PC-3 (cell line): Measurements from ENCODE around the gene APOBEC3C. TPM values are rescaled to one million over a fixed set of nuclear protein-coding genes. Genes with fewer than 3 reads are reported as not detected.
"Not testable (repeated sequence)": the region's sequence is repeated elsewhere in the genome, so short reads cannot be mapped to it uniquely, and the experiment has no call there.

Source experiments
- ATAC-seq: fragments of 200-7000 bp; cut with Tn5 transposase; 2 replicates; pipeline ENCODE4 v1.9.1; 2020; ENCODE audit warnings: mild to moderate bottlenecking, moderate library complexity
- BruUV-seq: library from RNA; stranded (reverse); fragments of 400-500 nt; replicated peaks from 2 replicates; lab custom pipeline; 2021; lab: Mats Ljungman, UMichigan
- CTCF ChIA-PET: fragments of 300-600 bp; sonication (Branson Sonifier 250); formaldehyde crosslinking; loops from one replicate; lab custom pipeline; 2022; ENCODE audit warnings: antibody characterized with exemption; lab: Charles Lee
- POLR2A ChIA-PET: fragments of 300-600 bp; sonication (Branson Sonifier 250); formaldehyde crosslinking; loops from one replicate; lab custom pipeline; 2022; ENCODE audit warnings: antibody characterized with exemption; ENCODE audit not compliant: unreplicated experiment; lab: Charles Lee
- DNase-seq: peaks from one replicate; pipeline ENCODE4 v3.0.0-alpha.2; 2015
- H2AFZ ChIP-seq: fragments of 300-600 bp; sonication (generic); 2 replicates; pipeline ENCODE4 v1.6.0; 2016; ENCODE audit warnings: antibody characterized with exemption, low read length
- H3F3A ChIP-seq: fragments of 300-600 bp; sonication (generic); one replicate; pipeline ENCODE4 v1.6.0; 2017; ENCODE audit warnings: antibody characterized with exemption, low read length, control low read depth, mild to moderate bottlenecking; ENCODE audit not compliant: unreplicated experiment
- H3K27ac ChIP-seq: fragments of 300-600 bp; sonication (generic); 2 replicates; pipeline ENCODE4 v1.5.1; 2016; ENCODE audit warnings: mild to moderate bottlenecking, low read length
- H3K27me3 ChIP-seq: fragments of 300-600 bp; sonication (generic); 2 replicates; pipeline ENCODE4 v1.6.1; 2016; ENCODE audit warnings: low read length, mixed read lengths
- H3K36me3 ChIP-seq: fragments of 300-600 bp; sonication (generic); 2 replicates; pipeline ENCODE4 v1.6.1; 2016; ENCODE audit warnings: low read depth, mixed run types, low read length, mixed read lengths
- H3K4me1 ChIP-seq: fragments of 300-600 bp; sonication (generic); 2 replicates; pipeline ENCODE4 v1.5.1; 2016; ENCODE audit warnings: low read length; ENCODE audit not compliant: insufficient read depth
- H3K4me2 ChIP-seq: fragments of 300-600 bp; sonication (generic); 2 replicates; pipeline ENCODE4 v1.6.0; 2016; ENCODE audit warnings: low read length
- H3K4me3 ChIP-seq: fragments of 300-600 bp; sonication (generic); 2 replicates; pipeline ENCODE4 v1.5.1; 2016; ENCODE audit warnings: mild to moderate bottlenecking, low read length, mixed read lengths
- H3K79me2 ChIP-seq: fragments of 300-600 bp; sonication (generic); 2 replicates; pipeline ENCODE4 v1.6.1; 2017; ENCODE audit warnings: low read length, mixed read lengths
- H3K9ac ChIP-seq: fragments of 300-600 bp; sonication (generic); 2 replicates; pipeline ENCODE4 v1.6.0; 2016; ENCODE audit warnings: mild to moderate bottlenecking, low read length
- H3K9me2 ChIP-seq: fragments of 300-600 bp; sonication (generic); replicated peaks from 2 replicates; pipeline ENCODE4 v1.6.1; 2016; ENCODE audit warnings: mixed run types, low read length, mixed read lengths
- H3K9me3 ChIP-seq: fragments of 300-600 bp; sonication (generic); 2 replicates; pipeline ENCODE4 v1.6.1; 2016; ENCODE audit warnings: low read length, mixed read lengths
- H4K20me1 ChIP-seq: fragments of 300-600 bp; sonication (generic); 2 replicates; pipeline ENCODE4 v1.6.1; 2016; ENCODE audit warnings: low read length, mixed read lengths
- EZH2 ChIP-seq: fragments of 300-600 bp; sonication (generic); IDR thresholded peaks from one replicate; pipeline ENCODE4 v1.6.1; 2017; ENCODE audit warnings: antibody characterized with exemption, mild to moderate bottlenecking, low read length; ENCODE audit not compliant: unreplicated experiment
- EZH2phosphoT487 ChIP-seq: fragments of 300-600 bp; sonication (generic); IDR thresholded peaks from 2 replicates; pipeline ENCODE4 v1.6.1; 2018; ENCODE audit warnings: mild to moderate bottlenecking, antibody characterized with exemption, low read length, borderline replicate concordance
- intact Hi-C: fragments of 100-400 bp; cut with micrococcal nuclease; formaldehyde crosslinking; loops from 2 replicates; pipeline ENCODE4 v1.9.0; 2023
- total RNA-seq: library from RNA; depleted of rRNA; stranded (reverse); fragments of >200 nt; gene quantifications from 2 replicates; pipeline ENCODE4 v1.2.3, GENCODE V29; 2014
- TF ChIP-seq, protein P1 (sequence below): fragments of 300-600 bp; sonication (generic); conservative IDR thresholded peaks from 2 replicates; pipeline ENCODE4 v1.5.1; 2017; ENCODE audit warnings: antibody characterized with exemption, low read depth, mild to moderate bottlenecking, low read length

APOBEC3C gene
- total RNA-seq, 1 experiment from 2014 or later: 35.5 TPM

DNA sequence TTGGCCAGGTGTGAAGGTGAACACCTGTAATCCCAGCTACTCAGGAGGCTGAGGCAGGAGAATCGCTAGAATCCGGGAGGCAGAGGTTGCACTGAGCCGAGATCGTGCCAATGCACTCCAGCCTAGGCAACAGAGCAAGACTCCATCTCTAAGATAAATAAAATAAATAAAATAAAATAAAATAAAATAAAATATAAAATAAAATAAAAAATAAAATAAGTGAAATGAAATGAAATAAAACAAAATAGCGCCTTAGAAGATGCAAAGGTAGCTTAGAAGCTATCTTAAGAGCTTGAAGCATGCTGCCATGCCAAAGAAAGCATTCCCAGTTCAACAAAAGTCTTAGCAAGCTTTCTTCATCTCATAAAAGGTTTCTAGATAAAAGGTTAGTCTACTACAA lies 6.9 kb upstream of the APOBEC3C start:
- Histone ChIP-seq H3K27me3 (no peaks in the 10 kb centered on the region), H3K9me3 (no peaks in the 10 kb centered on the region), H3K9me2 (no peaks in the 10 kb centered on the region), H3F3A (no peaks in the 10 kb centered on the region), H3K79me2 (no peaks in the 10 kb centered on the region), H4K20me1 (no peaks in the 10 kb centered on the region), H2AFZ (no peak overlapping the region), H3K4me2 (no peak overlapping the region), H3K9ac (no peak overlapping the region), H3K4me3 (no peak overlapping the region), H3K4me1 (peaks cover 5% of the 10 kb centered on the region), H3K36me3 (no peaks in the 10 kb centered on the region), H3K27ac (no peak overlapping the region)
- no TSS peak for BruUV-seq
- POLR2A ChIA-PET: interaction anchor here (0.6 kb wide), 1 partner anchor 26 kb away, joined by 3 read pairs; no protein-coding TSS in a partner anchor
- intact Hi-C loops: loop anchor here (1.0 kb wide), 1 partner anchor 115 kb away; no protein-coding TSS in a partner anchor
- ATAC-seq: no peak
- TF ChIP-seq EZH2phosphoT487 (no peak), EZH2 (no peak)
- TF ChIP-seq, protein P1, sequence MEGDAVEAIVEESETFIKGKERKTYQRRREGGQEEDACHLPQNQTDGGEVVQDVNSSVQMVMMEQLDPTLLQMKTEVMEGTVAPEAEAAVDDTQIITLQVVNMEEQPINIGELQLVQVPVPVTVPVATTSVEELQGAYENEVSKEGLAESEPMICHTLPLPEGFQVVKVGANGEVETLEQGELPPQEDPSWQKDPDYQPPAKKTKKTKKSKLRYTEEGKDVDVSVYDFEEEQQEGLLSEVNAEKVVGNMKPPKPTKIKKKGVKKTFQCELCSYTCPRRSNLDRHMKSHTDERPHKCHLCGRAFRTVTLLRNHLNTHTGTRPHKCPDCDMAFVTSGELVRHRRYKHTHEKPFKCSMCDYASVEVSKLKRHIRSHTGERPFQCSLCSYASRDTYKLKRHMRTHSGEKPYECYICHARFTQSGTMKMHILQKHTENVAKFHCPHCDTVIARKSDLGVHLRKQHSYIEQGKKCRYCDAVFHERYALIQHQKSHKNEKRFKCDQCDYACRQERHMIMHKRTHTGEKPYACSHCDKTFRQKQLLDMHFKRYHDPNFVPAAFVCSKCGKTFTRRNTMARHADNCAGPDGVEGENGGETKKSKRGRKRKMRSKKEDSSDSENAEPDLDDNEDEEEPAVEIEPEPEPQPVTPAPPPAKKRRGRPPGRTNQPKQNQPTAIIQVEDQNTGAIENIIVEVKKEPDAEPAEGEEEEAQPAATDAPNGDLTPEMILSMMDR: no peak
- no peak for DNase-seq
- CTCF ChIA-PET: interaction anchor here (0.6 kb wide), 1 partner anchor 127 kb away, joined by 4 read pairs; no protein-coding TSS in a partner anchor

DNA sequence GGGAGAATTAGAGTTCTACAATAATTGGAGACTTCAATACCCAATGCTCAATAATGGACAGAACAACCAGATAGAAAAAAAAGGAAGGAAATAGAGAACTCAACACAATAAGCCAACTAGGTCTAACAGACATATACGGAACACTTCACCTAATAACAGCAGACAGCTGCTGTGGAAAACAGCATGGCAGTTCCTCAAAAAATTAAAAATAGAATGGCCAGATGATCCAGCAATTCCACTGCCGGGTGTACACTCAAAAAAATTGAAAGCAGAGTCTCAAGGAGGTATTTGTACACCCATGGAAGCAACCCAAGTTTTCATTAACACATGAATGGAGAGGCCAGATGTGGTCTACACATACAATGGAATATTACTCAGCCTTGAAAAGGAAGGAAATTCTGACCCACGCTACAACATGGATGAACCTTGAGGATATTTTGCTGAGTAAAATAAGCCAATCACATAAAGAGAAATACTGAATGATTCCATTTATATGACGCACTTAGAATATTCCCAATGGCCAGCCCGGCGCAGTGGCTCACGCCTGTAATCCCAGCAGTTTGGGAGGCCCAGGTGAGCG lies 5.7 kb upstream of the APOBEC3C start:
- H3K27me3 ChIP-seq, H3K4me2 ChIP-seq, H2AFZ ChIP-seq, POLR2A ChIA-PET, H3F3A ChIP-seq, H3K9ac ChIP-seq, H3K27ac ChIP-seq, intact Hi-C loops, CTCF ChIA-PET, H3K79me2 ChIP-seq, H4K20me1 ChIP-seq, H3K9me3 ChIP-seq, ATAC-seq, H3K36me3 ChIP-seq, H3K9me2 ChIP-seq, H3K4me3 ChIP-seq, DNase-seq, H3K4me1 ChIP-seq, BruUV-seq: not testable (repeated sequence)

DNA sequence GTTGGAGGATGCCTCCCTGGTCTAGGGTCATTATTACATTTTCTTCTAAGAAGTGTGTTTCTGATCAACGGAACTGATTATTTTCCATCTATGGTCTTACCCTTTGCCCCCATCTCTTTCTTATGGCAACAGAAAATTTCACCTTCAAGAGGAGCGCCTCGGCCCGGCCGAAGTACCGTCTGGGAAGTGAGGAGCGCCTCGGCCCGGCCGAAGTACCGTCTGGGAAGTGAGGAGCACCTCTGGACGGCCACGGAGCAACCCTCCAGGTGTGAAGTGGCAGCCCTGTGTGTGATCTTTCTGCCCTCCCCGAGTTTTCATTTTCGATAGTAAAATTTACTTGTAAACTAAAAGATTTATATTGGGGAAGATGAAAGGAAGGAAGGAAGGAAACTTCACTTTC lies 3.1 kb upstream of the APOBEC3C start:
- Histone ChIP-seq H3K4me2 (no peak overlapping the region), H3K4me1 (peaks cover 7% of the 10 kb centered on the region; the same call in 1 of the 2 replicates), H3F3A (no peaks in the 10 kb centered on the region), H3K27me3 (no peaks in the 10 kb centered on the region), H2AFZ (no peak overlapping the region), H3K9me2 (no peaks in the 10 kb centered on the region), H3K4me3 (no peak overlapping the region), H3K27ac (no peak overlapping the region), H3K36me3 (no peaks in the 10 kb centered on the region), H3K79me2 (peaks cover 19% of the 10 kb centered on the region), H4K20me1 (no peaks in the 10 kb centered on the region), H3K9ac (no peak overlapping the region), H3K9me3 (no peaks in the 10 kb centered on the region)
- ChIA-PET CTCF (no interaction called here), POLR2A (no interaction called here)
- intact Hi-C loops: no loop called here
- TF ChIP-seq EZH2 (no peak), EZH2phosphoT487 (no peak)
- TF ChIP-seq, protein P1: no peak
- ATAC-seq (no peak), DNase-seq (no peak)
- BruUV-seq: no TSS peak
